Cardiac muscle cell (in vitro differentiated cells and primary cell): ENCODE data around the gene BLOC1S6. TPM values are rescaled to one million over a fixed set of nuclear protein-coding genes. Genes with fewer than 3 reads are reported as not detected.
A peak's percentile ranks its signal among the peaks of the same experiment; 100 is the strongest.

Source experiments
- DNase-seq, 2 donors: peaks; one replicate each; pipeline versions ENCODE4 v3.0.0 to v3.0.0-alpha.2; 2010 to 2017; ENCODE audit warnings: low read depth in 1 of 2, low spot score in 1 of 2
- H3K27ac ChIP-seq: fragments of 200-600 bp; sonication (generic); 2 replicates; pipeline ENCODE4 v1.5.1; 2016
- H3K27me3 ChIP-seq: fragments of 200-600 bp; sonication (generic); 2 replicates; pipeline ENCODE4 v1.6.0; 2016; ENCODE audit warnings: control low read depth
- H3K36me3 ChIP-seq: fragments of 200-600 bp; sonication (generic); 2 replicates; pipeline ENCODE4 v1.5.1; 2016; ENCODE audit warnings: control low read depth
- H3K4me1 ChIP-seq: fragments of 200-600 bp; sonication (generic); 2 replicates; pipeline ENCODE4 v1.8.1; 2017; ENCODE audit warnings: low read depth, mild to moderate bottlenecking, mixed run types
- H3K4me3 ChIP-seq: fragments of 200-600 bp; sonication (generic); 2 replicates; pipeline ENCODE4 v1.5.1; 2016; ENCODE audit warnings: mild to moderate bottlenecking
- H3K9me3 ChIP-seq: fragments of 200-600 bp; sonication (generic); 2 replicates; pipeline ENCODE4 v1.5.1; 2017; ENCODE audit warnings: low read depth, mild to moderate bottlenecking, control low read depth
- CTCF ChIP-seq: IDR thresholded peaks from 2 replicates; pipeline ENCODE4 v1.5.1; 2012; ENCODE audit warnings: low read depth, mild to moderate bottlenecking, low read length
- polyA plus RNA-seq: library from polyadenylated mRNA; unstranded; fragments of >200 nt; fragmentation: Nextera tagmentation; extraction: Ambion mirVana; gene quantifications from 2 replicates; pipeline ENCODE4 v1.2.1, GENCODE V29; 2016
- total RNA-seq: library from RNA; depleted of rRNA; stranded (reverse); fragments of >200 nt; gene quantifications from 2 replicates; pipeline ENCODE4 v1.2.3, GENCODE V29; 2016

The BLOC1S6 gene
- total and polyA plus RNA-seq, 2 experiments from 2014 or later = 30.4 to 44.4 TPM

GRCh38 chr15:45618813-45619212, 31.6 kb downstream of the BLOC1S6 start:
- no peaks in the 10 kb centered on the region for H3K36me3 ChIP-seq
- no peaks in the 10 kb centered on the region for H3K27me3 ChIP-seq
- H3K4me1 ChIP-seq = peaks cover 4% of the 10 kb centered on the region
- no peak overlapping the region for H3K27ac ChIP-seq
- DNase-seq = no peak
- TF ChIP-seq CTCF = no peak
- H3K4me3 ChIP-seq = no peak overlapping the region
- no peaks in the 10 kb centered on the region for H3K9me3 ChIP-seq

- Histone ChIP-seq H3K9me3 (no peaks in the 10 kb centered on the region), H3K36me3 (no peaks in the 10 kb centered on the region), H3K4me3 (no peak overlapping the region), H3K4me1 (no peaks in the 10 kb centered on the region), H3K27me3 (peaks cover 26% of the 10 kb centered on the region), H3K27ac (no peak overlapping the region)
- no peak for DNase-seq
- no peak for TF ChIP-seq CTCF
Measured at GRCh38 chr15:45628136-45628535, 41.0 kb downstream of the BLOC1S6 start.

- TF ChIP-seq CTCF = no peak
- no peaks in the 10 kb centered on the region for H3K9me3 ChIP-seq
- peak in 1 of 2 donors; percentile 80 for DNase-seq
- no peaks in the 10 kb centered on the region for H3K36me3 ChIP-seq
- no peak overlapping the region for H3K27ac ChIP-seq
- peaks cover 55% of the 10 kb centered on the region for H3K27me3 ChIP-seq
- H3K4me1 ChIP-seq = no peaks in the 10 kb centered on the region
- H3K4me3 ChIP-seq = no peak overlapping the region
Measured at GRCh38 chr15:45630917-45631691, 43.9 kb downstream of the BLOC1S6 start.

GRCh38 chr15:45631776-45632175, 44.6 kb downstream of the BLOC1S6 start:
- H3K27ac ChIP-seq = no peak overlapping the region

GRCh38 chr15:45634432-45635190, 47.4 kb downstream of the BLOC1S6 start, which contains the start of gene SQOR:
TSS of gene SQOR (plus strand) at chr15:45635029. CDS start at chr15:45658924, 23,895 bp downstream.
- no peaks in the 10 kb centered on the region for H3K36me3 ChIP-seq
- no peak for TF ChIP-seq CTCF
- no peaks in the 10 kb centered on the region for H3K4me1 ChIP-seq
- H3K4me3 ChIP-seq = peak within 1 kb of the TSS; percentile 41
- H3K27ac ChIP-seq = no peak within 1 kb of the TSS
- DNase-seq = peak; percentile 64 to 71
- H3K9me3 ChIP-seq = no peaks in the 10 kb centered on the region
- peaks cover 88% of the 10 kb centered on the region for H3K27me3 ChIP-seq

More at GRCh38 chr15:45631776-45632175, 44.6 kb downstream of the BLOC1S6 start:
- Histone ChIP-seq H3K4me1 (no peaks in the 10 kb centered on the region), H3K36me3 (no peaks in the 10 kb centered on the region), H3K4me3 (no peak overlapping the region), H3K27me3 (peaks cover 60% of the 10 kb centered on the region), H3K9me3 (no peaks in the 10 kb centered on the region)
- DNase-seq = no peak
- TF ChIP-seq CTCF = no peak
